Kidney (tissue), 14 donors: ENCODE data around the gene ELN. TPM values are rescaled to one million over a fixed set of nuclear protein-coding genes. Genes with fewer than 3 reads are reported as not detected.

Experiments used
- DNase-seq, 5 donors: peaks; one replicate each; pipeline ENCODE4 v3.0.0-alpha.2; 2013 to 2020
- FAIRE-seq: peaks from 2 replicates; lab custom pipeline; 2012; peaks lifted over from hg19 to GRCh38; lab: Jason Lieb, UNC
- H3K27ac ChIP-seq, 2 donors: one replicate each; pipeline ENCODE4 v1.7.0; 2013; ENCODE audit warnings: low read depth in 2 of 2, low read length in 2 of 2, inconsistent platforms in 1 of 2
- H3K27me3 ChIP-seq: one replicate; pipeline ENCODE4 v1.7.1; 2013; ENCODE audit warnings: low read length, inconsistent platforms; ENCODE audit not compliant: control insufficient read depth, insufficient read depth
- H3K36me3 ChIP-seq, 3 donors: one replicate each; pipeline versions ENCODE4 v1.7.0 to v1.7.1; 2013; ENCODE audit warnings: low read length in 3 of 3, control low read depth in 1 of 3, inconsistent platforms in 1 of 3; ENCODE audit not compliant: insufficient read depth in 3 of 3, control insufficient read depth in 2 of 3
- H3K4me1 ChIP-seq, 3 donors: one replicate each; pipeline versions ENCODE4 v1.7.0 to v1.7.1; 2013; ENCODE audit warnings: low read length in 3 of 3, inconsistent platforms in 1 of 3, low read depth in 1 of 3; ENCODE audit not compliant: control insufficient read depth in 2 of 3, insufficient read depth in 2 of 3
- H3K4me3 ChIP-seq, 3 donors: one replicate each; pipeline versions ENCODE4 v1.7.0 to v1.8.1; 2013; ENCODE audit warnings: low read length in 3 of 3, control low read depth in 1 of 3, inconsistent platforms in 1 of 3
- H3K9ac ChIP-seq, 3 donors: one replicate each; pipeline versions ENCODE4 v1.7.0 to v1.7.1; 2013; ENCODE audit warnings: low read length in 3 of 3, control low read depth in 1 of 3, inconsistent platforms in 1 of 3
- H3K9me3 ChIP-seq, 3 donors: one replicate each; pipeline versions ENCODE4 v1.7.0 to v1.7.1; 2013; ENCODE audit warnings: low read length in 3 of 3, control low read depth in 1 of 3, inconsistent platforms in 1 of 3; ENCODE audit not compliant: control insufficient read depth in 2 of 3, insufficient read depth in 1 of 3
- intact Hi-C: fragments of 100-400 bp; cut with DNase I; formaldehyde crosslinking; loops from one replicate; pipeline ENCODE4 v1.11.1; 2022
- polyA plus RNA-seq: library from polyadenylated mRNA; stranded (reverse); fragments of 350-450 nt; fragmentation: Illumina TruSeq; extraction: RNeasy Lipid Tissue Mini Kit (QIAGEN cat#74804); gene quantifications from one replicate; pipeline ENCODE4 v1.2.3, GENCODE V29; 2014; ENCODE audit warnings: low read depth, low replicate concordance; ENCODE audit not compliant: insufficient read depth
- total RNA-seq: library from RNA; stranded (reverse); fragmentation: NEBNext Ultra II Directional; extraction: Animal tissue kit (Norgen Biotek cat#: 25700); gene quantifications from one replicate; pipeline ENCODE4 v1.2.1, GENCODE V29; 2021
- TF ChIP-seq, protein P1 (sequence below): IDR thresholded peaks from 3 replicates; pipeline ENCODE4 v1.5.1; 2012; ENCODE audit warnings: mild to moderate bottlenecking, moderate library complexity, borderline replicate concordance; ENCODE audit not compliant: insufficient read depth; ENCODE audit errors: extremely low read depth
- donor health status: control.
- donor health status: control.
- donor health status: control.
- donor health status: control.
- donor health status: control.
- donor health status: DM: yes; HTN: yes; CAD: no.
- donor health status: Normal renal cell carcinoma (clear cell type).

The ELN gene
- total and polyA plus RNA-seq, 2 donors from 2014 or later: 14.9 to 44.8 TPM

DNA sequence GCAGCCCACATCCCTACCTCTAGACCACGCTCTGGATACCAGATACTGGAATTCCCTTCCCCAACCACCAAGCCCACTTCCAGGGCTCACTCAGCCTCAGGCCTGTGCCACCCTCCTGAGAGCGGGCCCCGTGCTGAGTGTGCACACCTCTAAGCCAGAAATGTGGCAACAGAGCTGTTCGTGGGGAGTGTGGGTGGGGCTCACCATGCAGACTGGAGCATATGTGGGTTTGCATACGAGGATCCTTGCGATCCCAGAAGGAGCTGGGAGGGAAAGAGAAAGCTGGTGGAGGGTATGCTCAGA lies 42.6 kb downstream of the ELN start:
- intact Hi-C loops: no loop called here
- H3K27me3 ChIP-seq: no peaks in the 10 kb centered on the region
- no peaks in the 10 kb centered on the region for H3K36me3 ChIP-seq
- no peak overlapping the region for H3K4me3 ChIP-seq
- DNase-seq: peak in 1 of 5 donors; percentile 53
- FAIRE-seq: no peak
- H3K4me1 ChIP-seq: no peaks in the 10 kb centered on the region
- H3K27ac ChIP-seq: no peak overlapping the region
- TF ChIP-seq, protein P1, sequence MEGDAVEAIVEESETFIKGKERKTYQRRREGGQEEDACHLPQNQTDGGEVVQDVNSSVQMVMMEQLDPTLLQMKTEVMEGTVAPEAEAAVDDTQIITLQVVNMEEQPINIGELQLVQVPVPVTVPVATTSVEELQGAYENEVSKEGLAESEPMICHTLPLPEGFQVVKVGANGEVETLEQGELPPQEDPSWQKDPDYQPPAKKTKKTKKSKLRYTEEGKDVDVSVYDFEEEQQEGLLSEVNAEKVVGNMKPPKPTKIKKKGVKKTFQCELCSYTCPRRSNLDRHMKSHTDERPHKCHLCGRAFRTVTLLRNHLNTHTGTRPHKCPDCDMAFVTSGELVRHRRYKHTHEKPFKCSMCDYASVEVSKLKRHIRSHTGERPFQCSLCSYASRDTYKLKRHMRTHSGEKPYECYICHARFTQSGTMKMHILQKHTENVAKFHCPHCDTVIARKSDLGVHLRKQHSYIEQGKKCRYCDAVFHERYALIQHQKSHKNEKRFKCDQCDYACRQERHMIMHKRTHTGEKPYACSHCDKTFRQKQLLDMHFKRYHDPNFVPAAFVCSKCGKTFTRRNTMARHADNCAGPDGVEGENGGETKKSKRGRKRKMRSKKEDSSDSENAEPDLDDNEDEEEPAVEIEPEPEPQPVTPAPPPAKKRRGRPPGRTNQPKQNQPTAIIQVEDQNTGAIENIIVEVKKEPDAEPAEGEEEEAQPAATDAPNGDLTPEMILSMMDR: no peak
- no peak overlapping the region for H3K9ac ChIP-seq
- no peaks in the 10 kb centered on the region for H3K9me3 ChIP-seq

- Histone ChIP-seq H3K4me3 (no peak overlapping the region), H3K4me1 (no peaks in the 10 kb centered on the region), H3K9me3 (no peaks in the 10 kb centered on the region), H3K9ac (no peak overlapping the region), H3K27me3 (no peaks in the 10 kb centered on the region), H3K27ac (no peak overlapping the region), H3K36me3 (no peaks in the 10 kb centered on the region)
- DNase-seq (peak in 1 of 5 donors; percentile 8), FAIRE-seq (no peak)
- intact Hi-C loops: no loop called here
- TF ChIP-seq, protein P1: no peak
These were observed 43.1 kb downstream of the ELN start for GRCh38 chr7:74071121-74071520.

DNA sequence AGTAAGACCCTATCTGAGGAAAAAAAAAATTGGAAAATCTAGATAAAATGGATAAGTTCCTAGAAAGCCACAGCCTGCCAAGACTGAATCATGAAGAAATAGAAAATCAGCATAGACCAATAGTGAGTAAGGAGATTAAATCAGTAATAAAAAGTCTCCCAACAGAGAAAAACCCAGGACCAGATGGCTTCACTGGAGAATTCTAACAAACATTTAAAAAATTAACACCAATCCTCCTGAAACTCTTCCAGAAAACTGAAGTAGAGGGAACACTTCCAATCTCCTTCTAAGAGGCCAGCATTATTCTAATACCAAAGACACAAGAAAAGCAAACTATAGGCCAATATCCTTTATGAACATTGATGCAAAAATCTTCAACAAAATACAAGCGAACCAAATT lies 46.8 kb downstream of the ELN start:
- DNase-seq: no peak
- intact Hi-C loops: no loop called here
- H3K9me3 ChIP-seq: no peaks in the 10 kb centered on the region
- no peaks in the 10 kb centered on the region for H3K4me1 ChIP-seq
- H3K36me3 ChIP-seq: no peaks in the 10 kb centered on the region
- no peak overlapping the region for H3K9ac ChIP-seq
- FAIRE-seq: no peak
- TF ChIP-seq, protein P1: no peak
- H3K27me3 ChIP-seq: no peaks in the 10 kb centered on the region
- H3K4me3 ChIP-seq: no peak overlapping the region
- no peak overlapping the region for H3K27ac ChIP-seq

DNA sequence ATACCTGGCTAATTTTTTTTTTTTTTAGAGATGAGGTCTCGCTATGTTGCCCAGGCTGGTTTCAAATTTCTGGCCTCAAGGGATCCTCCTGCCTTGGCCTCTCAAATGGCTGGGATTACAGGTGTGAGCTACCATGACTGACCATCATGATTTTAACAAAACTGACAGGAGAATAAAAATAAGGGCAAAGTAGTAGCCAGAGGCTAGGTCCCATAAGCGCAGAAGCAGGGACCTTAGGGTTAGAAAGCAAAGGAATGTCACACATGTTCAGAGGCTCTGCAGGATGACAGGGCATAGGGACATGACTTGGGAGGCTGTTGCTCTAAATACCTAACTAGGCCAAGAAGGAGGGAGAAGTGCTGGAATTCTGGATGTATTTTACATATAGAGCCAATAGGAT lies 50.5 kb downstream of the ELN start:
- H3K9ac ChIP-seq: no peak overlapping the region
- no peaks in the 10 kb centered on the region for H3K36me3 ChIP-seq
- FAIRE-seq (no peak), DNase-seq (no peak)
- TF ChIP-seq, protein P1: no peak
- no peaks in the 10 kb centered on the region for H3K9me3 ChIP-seq
- H3K27me3 ChIP-seq: no peaks in the 10 kb centered on the region
- no peak overlapping the region for H3K27ac ChIP-seq
- H3K4me1 ChIP-seq: peaks cover 0 to 5% (median 0%) of the 10 kb centered on the region in 3 donors
- H3K4me3 ChIP-seq: no peak overlapping the region
- intact Hi-C loops: no loop called here
